SK-N-SH treated with all-trans-retinoic acid at 6 μM for 48 hours (cell line): Measurements from ENCODE around the gene NAT8L.

ENCODE experiments used
- ATAC-seq: fragments of 200-7000 bp; cut with Tn5 transposase; 3 replicates; pipeline ENCODE4 v1.9.1; 2020; ENCODE audit warnings: mild to moderate bottlenecking, moderate library complexity
- BACH2 ChIP-seq: fragments of 250-450 bp; sonication (Bioruptor Pico); IDR thresholded peaks from 2 replicates; pipeline ENCODE4 v1.9.0; 2021; ENCODE audit warnings: mild to moderate bottlenecking, borderline replicate concordance
- CSDC2 ChIP-seq: fragments of 250-450 bp; sonication (Bioruptor Pico); IDR thresholded peaks from 2 replicates; pipeline ENCODE4 v1.5.0; 2020; ENCODE audit warnings: mild to moderate bottlenecking, moderate library complexity
- ESRRG ChIP-seq: fragments of 250-450 bp; sonication (Bioruptor Pico); IDR thresholded peaks from 2 replicates; pipeline ENCODE4 v1.6.1; 2021; ENCODE audit warnings: mild to moderate bottlenecking
- GLIS3 ChIP-seq: fragments of 250-450 bp; sonication (Bioruptor Pico); IDR thresholded peaks from 2 replicates; pipeline ENCODE4 v1.5.0; 2020; ENCODE audit warnings: mild to moderate bottlenecking, moderate library complexity
- ISL1 ChIP-seq: fragments of 250-450 bp; sonication (Bioruptor Pico); IDR thresholded peaks from 2 replicates; pipeline ENCODE4 v2.1.2; 2022; ENCODE audit warnings: mild to moderate bottlenecking, moderate library complexity
- PPARA ChIP-seq: fragments of 250-450 bp; sonication (Bioruptor Pico); IDR thresholded peaks from 2 replicates; pipeline ENCODE4 v1.5.0; 2020; ENCODE audit warnings: mild to moderate bottlenecking, borderline replicate concordance
- SNAI2 ChIP-seq: fragments of 250-450 bp; sonication (Bioruptor Pico); IDR thresholded peaks from 2 replicates; pipeline ENCODE4 v1.5.0; 2020; ENCODE audit warnings: mild to moderate bottlenecking, moderate library complexity
- TCF4 ChIP-seq: fragments of 250-450 bp; sonication (Bioruptor Pico); IDR thresholded peaks from 2 replicates; pipeline ENCODE4 v1.8.0; 2021; ENCODE audit warnings: mild to moderate bottlenecking, moderate library complexity, borderline replicate concordance
- TOX ChIP-seq: fragments of 250-450 bp; sonication (Bioruptor Pico); IDR thresholded peaks from 2 replicates; pipeline ENCODE4 v1.8.0; 2021; ENCODE audit warnings: mild to moderate bottlenecking, moderate library complexity, borderline replicate concordance
- ZFP3 ChIP-seq: fragments of 250-450 bp; sonication (Bioruptor Pico); IDR thresholded peaks from 2 replicates; pipeline ENCODE4 v1.5.0; 2020; ENCODE audit warnings: mild to moderate bottlenecking, moderate library complexity
- ZNF565 ChIP-seq: fragments of 450-650 bp; formaldehyde crosslinking; conservative IDR thresholded peaks from 2 replicates; pipeline ENCODE4 v1.5.0; 2020; ENCODE audit warnings: low read depth, mild to moderate bottlenecking, moderate library complexity
- ZNF70 ChIP-seq: fragments of 450-650 bp; formaldehyde crosslinking; IDR thresholded peaks from 2 replicates; pipeline ENCODE4 v1.5.0; 2020; ENCODE audit warnings: mild to moderate bottlenecking, moderate library complexity
- ZNF8 ChIP-seq: fragments of 450-650 bp; formaldehyde crosslinking; IDR thresholded peaks from 2 replicates; pipeline ENCODE4 v1.5.0; 2020; ENCODE audit warnings: mild to moderate bottlenecking, moderate library complexity
- TF ChIP-seq, protein P1 (sequence below): fragments of 250-450 bp; sonication (Bioruptor Pico); IDR thresholded peaks from 2 replicates; pipeline ENCODE4 v1.5.1; 2020; ENCODE audit warnings: low read depth, mild to moderate bottlenecking, moderate library complexity
- TF ChIP-seq, protein P2 (sequence below): fragments of 250-450 bp; sonication (Bioruptor Pico); IDR thresholded peaks from 2 replicates; pipeline ENCODE4 v1.8.0; 2021; ENCODE audit warnings: low read depth, mild to moderate bottlenecking, moderate library complexity, borderline replicate concordance
- TF ChIP-seq, protein P3 (sequence below): fragments of 250-450 bp; sonication (Bioruptor Pico); IDR thresholded peaks from 2 replicates; pipeline ENCODE4 v1.5.1; 2021; ENCODE audit warnings: mild to moderate bottlenecking, moderate library complexity
- TF ChIP-seq, protein P4 (sequence below): fragments of 250-450 bp; sonication (Bioruptor Pico); IDR thresholded peaks from 2 replicates; pipeline ENCODE4 v1.5.0; 2020; ENCODE audit warnings: mild to moderate bottlenecking, moderate library complexity

Gene NAT8L

DNA sequence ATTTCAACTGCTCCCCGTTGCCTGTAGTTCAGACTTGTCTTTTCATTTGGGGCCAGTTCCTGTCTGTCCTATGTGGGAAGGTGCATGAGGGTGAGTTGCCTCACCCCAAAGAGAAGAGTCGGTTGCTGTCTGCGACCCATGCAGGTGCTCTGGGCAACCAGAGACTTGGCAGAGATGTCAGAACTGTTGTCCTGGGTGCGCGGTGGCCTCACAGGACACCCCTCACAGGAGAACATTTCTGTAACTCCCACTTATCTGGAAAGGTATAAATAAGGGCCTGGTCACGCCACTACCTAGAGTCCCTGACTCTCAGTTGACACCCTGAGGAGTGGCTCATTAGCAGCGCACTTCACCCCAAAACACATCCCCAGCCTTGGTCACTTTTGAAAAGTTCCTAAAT, 9.7 kb upstream of the NAT8L start:
- no peak for TF ChIP-seq BACH2 (CRISPR knock-in tag)
- no peak for TF ChIP-seq ZNF8 (CRISPR knock-in tag)
- no peak for TF ChIP-seq TCF4 (CRISPR knock-in tag)
- ATAC-seq: no peak

DNA sequence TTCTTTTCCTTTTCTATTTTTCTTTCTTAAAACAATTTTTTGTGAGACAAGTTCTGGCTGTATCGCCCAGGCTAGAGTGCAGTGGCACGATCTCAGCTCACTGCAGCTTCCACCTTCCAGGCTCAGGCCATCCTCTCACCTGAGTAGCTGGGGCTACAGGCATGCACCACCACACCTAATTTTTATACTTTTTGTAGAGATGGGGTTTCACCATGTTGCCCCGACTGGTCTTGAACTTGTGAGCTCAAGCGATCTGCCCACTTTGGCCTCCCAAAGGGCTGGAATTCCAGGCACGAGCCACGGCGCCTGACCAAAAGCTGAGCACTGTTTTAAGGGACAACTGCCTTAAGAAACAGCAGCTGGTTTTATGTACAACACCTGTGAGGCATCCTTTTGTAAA, 9.3 kb upstream of the NAT8L start:
- no peak for TF ChIP-seq PPARA
- TF ChIP-seq TOX (CRISPR knock-in tag): no peak
- no peak for TF ChIP-seq ZNF8 (CRISPR knock-in tag)
- no peak for TF ChIP-seq SNAI2 (CRISPR knock-in tag)
- TF ChIP-seq TCF4 (CRISPR knock-in tag): no peak
- TF ChIP-seq GLIS3: no peak
- TF ChIP-seq CSDC2 (CRISPR knock-in tag): no peak
- TF ChIP-seq, protein P1, sequence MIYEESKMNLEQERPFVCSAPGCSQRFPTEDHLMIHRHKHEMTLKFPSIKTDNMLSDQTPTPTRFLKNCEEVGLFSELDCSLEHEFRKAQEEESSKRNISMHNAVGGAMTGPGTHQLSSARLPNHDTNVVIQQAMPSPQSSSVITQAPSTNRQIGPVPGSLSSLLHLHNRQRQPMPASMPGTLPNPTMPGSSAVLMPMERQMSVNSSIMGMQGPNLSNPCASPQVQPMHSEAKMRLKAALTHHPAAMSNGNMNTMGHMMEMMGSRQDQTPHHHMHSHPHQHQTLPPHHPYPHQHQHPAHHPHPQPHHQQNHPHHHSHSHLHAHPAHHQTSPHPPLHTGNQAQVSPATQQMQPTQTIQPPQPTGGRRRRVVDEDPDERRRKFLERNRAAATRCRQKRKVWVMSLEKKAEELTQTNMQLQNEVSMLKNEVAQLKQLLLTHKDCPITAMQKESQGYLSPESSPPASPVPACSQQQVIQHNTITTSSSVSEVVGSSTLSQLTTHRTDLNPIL (CRISPR knock-in tag): no peak
- TF ChIP-seq, protein P2, sequence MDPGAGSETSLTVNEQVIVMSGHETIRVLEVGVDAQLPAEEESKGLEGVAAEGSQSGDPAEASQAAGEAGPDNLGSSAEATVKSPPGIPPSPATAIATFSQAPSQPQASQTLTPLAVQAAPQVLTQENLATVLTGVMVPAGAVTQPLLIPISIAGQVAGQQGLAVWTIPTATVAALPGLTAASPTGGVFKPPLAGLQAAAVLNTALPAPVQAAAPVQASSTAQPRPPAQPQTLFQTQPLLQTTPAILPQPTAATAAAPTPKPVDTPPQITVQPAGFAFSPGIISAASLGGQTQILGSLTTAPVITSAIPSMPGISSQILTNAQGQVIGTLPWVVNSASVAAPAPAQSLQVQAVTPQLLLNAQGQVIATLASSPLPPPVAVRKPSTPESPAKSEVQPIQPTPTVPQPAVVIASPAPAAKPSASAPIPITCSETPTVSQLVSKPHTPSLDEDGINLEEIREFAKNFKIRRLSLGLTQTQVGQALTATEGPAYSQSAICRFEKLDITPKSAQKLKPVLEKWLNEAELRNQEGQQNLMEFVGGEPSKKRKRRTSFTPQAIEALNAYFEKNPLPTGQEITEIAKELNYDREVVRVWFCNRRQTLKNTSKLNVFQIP (CRISPR knock-in tag): no peak
- no peak for ATAC-seq

DNA sequence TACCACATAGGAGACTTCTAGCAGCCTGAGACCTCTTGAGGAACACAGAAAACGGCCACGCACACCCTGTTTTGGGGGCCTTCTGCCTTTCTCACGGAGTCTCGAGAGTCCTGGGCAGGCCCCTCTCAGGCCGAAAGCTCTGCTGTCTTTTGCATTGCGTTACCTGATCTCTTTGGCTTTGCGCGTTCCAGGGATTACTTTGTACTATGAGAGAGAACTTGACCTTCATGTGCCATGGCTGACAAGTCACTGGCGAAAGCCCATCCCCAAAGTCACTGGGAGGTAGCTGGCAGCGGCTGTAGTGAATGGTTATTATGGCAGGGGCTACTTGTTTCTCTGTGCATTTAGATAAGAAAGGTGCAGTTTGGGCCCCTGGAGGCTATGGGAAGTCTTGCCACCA, 8.0 kb upstream of the NAT8L start:
- TF ChIP-seq, protein P3, sequence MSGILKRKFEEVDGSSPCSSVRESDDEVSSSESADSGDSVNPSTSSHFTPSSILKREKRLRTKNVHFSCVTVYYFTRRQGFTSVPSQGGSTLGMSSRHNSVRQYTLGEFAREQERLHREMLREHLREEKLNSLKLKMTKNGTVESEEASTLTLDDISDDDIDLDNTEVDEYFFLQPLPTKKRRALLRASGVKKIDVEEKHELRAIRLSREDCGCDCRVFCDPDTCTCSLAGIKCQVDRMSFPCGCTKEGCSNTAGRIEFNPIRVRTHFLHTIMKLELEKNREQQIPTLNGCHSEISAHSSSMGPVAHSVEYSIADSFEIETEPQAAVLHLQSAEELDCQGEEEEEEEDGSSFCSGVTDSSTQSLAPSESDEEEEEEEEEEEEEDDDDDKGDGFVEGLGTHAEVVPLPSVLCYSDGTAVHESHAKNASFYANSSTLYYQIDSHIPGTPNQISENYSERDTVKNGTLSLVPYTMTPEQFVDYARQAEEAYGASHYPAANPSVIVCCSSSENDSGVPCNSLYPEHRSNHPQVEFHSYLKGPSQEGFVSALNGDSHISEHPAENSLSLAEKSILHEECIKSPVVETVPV (CRISPR knock-in tag): no peak
- TF ChIP-seq, protein P4, sequence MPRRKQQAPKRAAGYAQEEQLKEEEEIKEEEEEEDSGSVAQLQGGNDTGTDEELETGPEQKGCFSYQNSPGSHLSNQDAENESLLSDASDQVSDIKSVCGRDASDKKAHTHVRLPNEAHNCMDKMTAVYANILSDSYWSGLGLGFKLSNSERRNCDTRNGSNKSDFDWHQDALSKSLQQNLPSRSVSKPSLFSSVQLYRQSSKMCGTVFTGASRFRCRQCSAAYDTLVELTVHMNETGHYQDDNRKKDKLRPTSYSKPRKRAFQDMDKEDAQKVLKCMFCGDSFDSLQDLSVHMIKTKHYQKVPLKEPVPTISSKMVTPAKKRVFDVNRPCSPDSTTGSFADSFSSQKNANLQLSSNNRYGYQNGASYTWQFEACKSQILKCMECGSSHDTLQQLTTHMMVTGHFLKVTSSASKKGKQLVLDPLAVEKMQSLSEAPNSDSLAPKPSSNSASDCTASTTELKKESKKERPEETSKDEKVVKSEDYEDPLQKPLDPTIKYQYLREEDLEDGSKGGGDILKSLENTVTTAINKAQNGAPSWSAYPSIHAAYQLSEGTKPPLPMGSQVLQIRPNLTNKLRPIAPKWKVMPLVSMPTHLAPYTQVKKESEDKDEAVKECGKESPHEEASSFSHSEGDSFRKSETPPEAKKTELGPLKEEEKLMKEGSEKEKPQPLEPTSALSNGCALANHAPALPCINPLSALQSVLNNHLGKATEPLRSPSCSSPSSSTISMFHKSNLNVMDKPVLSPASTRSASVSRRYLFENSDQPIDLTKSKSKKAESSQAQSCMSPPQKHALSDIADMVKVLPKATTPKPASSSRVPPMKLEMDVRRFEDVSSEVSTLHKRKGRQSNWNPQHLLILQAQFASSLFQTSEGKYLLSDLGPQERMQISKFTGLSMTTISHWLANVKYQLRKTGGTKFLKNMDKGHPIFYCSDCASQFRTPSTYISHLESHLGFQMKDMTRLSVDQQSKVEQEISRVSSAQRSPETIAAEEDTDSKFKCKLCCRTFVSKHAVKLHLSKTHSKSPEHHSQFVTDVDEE: no peak
- TF ChIP-seq ISL1 (CRISPR knock-in tag) (no peak), ESRRG (CRISPR knock-in tag) (no peak), PPARA (no peak), SNAI2 (CRISPR knock-in tag) (no peak), ZNF8 (CRISPR knock-in tag) (no peak), ZNF565 (CRISPR knock-in tag) (no peak)
- TF ChIP-seq, protein P1 (CRISPR knock-in tag): no peak
- ATAC-seq: no peak

DNA sequence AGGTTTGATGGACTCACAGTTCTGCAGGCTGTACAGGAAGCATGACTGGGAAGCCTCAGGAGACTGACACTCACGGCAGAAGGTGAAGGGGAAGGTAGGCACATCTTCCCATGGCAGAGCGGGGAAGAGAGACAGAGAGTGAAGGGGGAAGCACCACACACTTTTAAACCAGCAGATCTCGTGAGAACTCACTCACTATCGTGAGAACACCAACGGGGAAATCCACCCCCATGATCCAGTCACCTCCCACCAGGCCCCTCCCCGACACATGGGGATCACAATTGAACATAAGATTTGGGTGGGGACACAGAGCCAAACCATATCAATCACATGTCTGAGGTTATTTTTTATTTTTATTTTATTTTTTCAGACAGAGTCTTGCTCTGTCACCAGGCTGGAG, 4.9 kb upstream of the NAT8L start:
- TF ChIP-seq ISL1 (CRISPR knock-in tag): no peak
- TF ChIP-seq GLIS3: no peak
- no peak for TF ChIP-seq BACH2 (CRISPR knock-in tag)
- no peak for TF ChIP-seq SNAI2 (CRISPR knock-in tag)
- no peak for TF ChIP-seq ZNF8 (CRISPR knock-in tag)
- no peak for TF ChIP-seq PPARA
- TF ChIP-seq ZNF70 (CRISPR knock-in tag): no peak
- no peak for ATAC-seq

DNA sequence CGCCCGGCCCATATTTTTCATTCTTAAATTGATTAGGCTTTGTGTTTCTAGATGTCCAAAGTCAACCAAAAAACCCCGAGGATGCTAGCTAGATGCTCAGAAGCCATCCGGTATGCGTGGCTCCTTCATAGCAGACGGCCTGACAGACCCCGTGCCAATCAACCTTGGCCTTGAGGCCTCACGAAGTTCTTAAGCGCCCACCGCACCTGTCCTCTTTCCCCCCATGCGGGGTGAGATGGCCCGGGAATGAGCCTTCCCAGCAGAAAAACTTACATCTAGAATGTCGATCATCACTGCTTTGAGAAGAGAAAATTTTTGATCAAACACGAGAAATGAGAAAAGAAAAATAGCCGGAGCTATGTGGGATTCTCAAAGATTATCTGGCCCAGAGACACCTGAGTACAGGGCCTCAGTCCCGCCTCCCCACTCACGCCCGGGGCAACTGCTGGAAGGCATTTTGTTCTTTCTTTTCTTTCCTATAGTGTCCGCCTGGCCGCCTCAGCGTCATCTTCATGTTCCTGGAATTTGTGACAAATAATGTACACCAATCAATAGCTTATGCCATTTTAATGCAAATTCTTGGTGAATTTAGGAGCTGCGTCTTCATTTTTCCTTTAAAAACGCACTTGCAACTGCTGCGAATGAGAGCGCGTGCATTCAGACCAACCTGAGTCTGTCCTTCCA, 1.6 kb upstream of the NAT8L start:
- no peak for ATAC-seq
- TF ChIP-seq TCF4 (CRISPR knock-in tag) (no peak), ZNF8 (CRISPR knock-in tag) (no peak), ZFP3 (CRISPR knock-in tag) (no peak), ISL1 (CRISPR knock-in tag) (no peak)
- TF ChIP-seq, protein P3 (CRISPR knock-in tag): no peak
